Skeletal muscle satellite cell (primary cell): ENCODE data around the gene KLHL26.
A peak's percentile ranks its signal among the peaks of the same experiment; 100 is the strongest.

Source experiments
- H3K27me3 ChIP-seq: 2 replicates; pipeline ENCODE4 v1.7.0; 2013; ENCODE audit warnings: low read length; ENCODE audit not compliant: control insufficient read depth, insufficient read depth
- H3K36me3 ChIP-seq: 2 replicates; pipeline ENCODE4 v1.7.0; 2013; ENCODE audit warnings: mild to moderate bottlenecking, control low read depth, low read length; ENCODE audit not compliant: insufficient read depth
- H3K4me1 ChIP-seq: 2 replicates; pipeline ENCODE4 v1.7.0; 2013; ENCODE audit warnings: low read length; ENCODE audit not compliant: control insufficient read depth, insufficient read depth
- H3K4me2 ChIP-seq: 2 replicates; pipeline ENCODE4 v1.7.0; 2013; ENCODE audit warnings: mild to moderate bottlenecking, low read length
- H3K4me3 ChIP-seq: 2 replicates; pipeline ENCODE4 v1.7.0; 2013; ENCODE audit warnings: low read length
- H3K9ac ChIP-seq: 2 replicates; pipeline ENCODE4 v1.7.0; 2013; ENCODE audit warnings: mild to moderate bottlenecking, low read depth, low read length, moderate library complexity
- H3K9me3 ChIP-seq: replicated peaks from 2 replicates; pipeline ENCODE4 v1.7.0; 2013; ENCODE audit warnings: mild to moderate bottlenecking, control low read depth, low read length

KLHL26 gene

DNA sequence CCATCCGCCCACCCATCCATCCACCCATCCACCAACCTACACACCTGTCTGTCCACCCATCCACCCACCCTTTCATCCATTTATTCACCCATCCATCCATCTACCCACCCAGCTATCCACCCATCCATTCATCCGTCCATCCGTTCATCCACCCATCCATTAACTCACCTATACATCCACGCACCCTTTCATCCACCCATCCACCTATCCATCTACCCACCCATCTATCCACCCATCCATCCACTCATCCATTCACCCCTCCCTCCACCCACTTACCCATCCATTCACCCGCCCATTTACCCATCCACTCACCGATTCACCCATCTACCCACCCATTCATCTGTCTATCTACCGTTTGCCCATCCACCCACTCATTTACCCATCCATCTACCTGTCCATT is 17.6 kb downstream of the KLHL26 start:
- H3K27me3 ChIP-seq: no peaks in the 10 kb centered on the region
- H3K9me3 ChIP-seq: no peaks in the 10 kb centered on the region
- H3K4me1 ChIP-seq: peaks cover 54% of the 10 kb centered on the region
- no peak overlapping the region for H3K9ac ChIP-seq
- H3K36me3 ChIP-seq: no peaks in the 10 kb centered on the region
- no peak overlapping the region for H3K4me2 ChIP-seq
- no peak overlapping the region for H3K4me3 ChIP-seq

DNA sequence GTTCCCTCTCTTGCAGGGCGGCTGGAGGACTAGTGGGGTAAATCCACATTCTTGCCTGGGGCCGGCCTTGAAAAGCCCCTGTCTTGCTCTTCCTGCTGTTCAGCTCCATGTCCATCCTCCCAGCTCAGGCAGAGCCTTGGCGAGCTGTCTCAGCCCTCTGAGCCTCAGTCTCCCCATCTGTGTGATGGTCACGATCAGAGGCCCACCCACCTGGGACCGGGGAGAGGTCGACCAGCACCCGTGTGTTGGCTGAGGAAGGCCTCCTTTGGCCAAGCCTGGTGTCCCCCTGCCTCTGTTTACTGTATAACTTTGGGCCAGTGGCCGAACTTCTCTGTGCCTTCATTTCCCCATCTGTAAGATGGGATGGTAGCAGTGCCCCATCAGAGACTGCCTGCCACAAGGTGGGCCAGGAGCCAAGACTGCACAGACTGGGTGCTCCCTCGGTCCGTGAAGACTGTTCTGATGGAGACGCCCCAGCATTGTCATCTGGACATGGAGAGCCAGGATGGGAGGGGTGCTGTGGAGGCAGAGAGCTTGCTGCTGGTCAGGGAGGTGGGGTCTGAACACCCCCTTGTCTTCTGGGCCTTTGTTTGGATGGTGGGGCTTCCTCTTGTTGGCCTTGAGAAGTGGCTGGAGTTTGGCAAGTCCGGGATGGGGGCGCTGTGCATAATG is 18.5 kb downstream of the KLHL26 start:
- no peaks in the 10 kb centered on the region for H3K36me3 ChIP-seq
- peaks cover 54% of the 10 kb centered on the region for H3K4me1 ChIP-seq
- H3K4me2 ChIP-seq: no peak overlapping the region
- H3K9me3 ChIP-seq: no peaks in the 10 kb centered on the region
- H3K27me3 ChIP-seq: no peaks in the 10 kb centered on the region
- no peak overlapping the region for H3K9ac ChIP-seq
- no peak overlapping the region for H3K4me3 ChIP-seq

DNA sequence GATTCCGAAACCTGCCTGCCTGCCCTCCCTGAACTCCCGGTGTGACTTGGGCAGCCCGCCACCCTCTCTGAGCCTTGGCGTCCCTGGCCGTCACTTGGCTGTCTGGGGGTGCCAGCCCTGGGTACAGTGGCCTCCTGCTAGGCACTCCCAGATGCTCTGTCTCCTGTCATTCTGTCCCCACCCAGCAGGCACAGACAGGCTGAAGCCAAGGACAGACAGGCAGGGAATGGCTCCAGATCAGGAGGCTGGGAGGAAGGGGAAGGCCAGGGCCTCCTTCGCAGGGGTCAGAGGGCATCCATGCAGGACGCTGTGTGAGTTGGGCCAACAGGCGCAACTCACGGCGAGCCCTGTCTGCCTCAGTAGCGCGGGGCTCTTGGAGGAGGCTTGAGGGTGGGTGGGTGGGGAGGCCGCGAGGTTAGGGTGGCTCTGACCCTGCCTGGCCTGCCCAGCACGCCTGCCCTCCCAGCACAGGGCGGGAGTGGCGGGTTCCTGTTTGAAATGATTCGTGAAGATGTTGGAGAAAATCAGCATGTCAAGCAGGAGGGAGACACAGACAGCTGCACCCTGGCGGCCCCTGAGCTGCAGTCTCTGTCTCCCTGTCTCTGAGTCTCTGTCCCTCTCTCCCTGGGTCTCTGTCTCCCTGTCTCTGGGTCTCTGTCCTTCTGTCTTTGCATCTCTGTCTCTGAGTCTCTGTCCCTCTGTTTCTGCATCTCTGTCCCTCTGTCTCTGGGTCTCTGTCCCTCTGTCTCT is 19.7 kb downstream of the KLHL26 start:
- Histone ChIP-seq H3K9ac (peak overlapping the region; percentile 15), H3K4me2 (no peak overlapping the region), H3K4me3 (no peak overlapping the region), H3K27me3 (no peaks in the 10 kb centered on the region), H3K36me3 (no peaks in the 10 kb centered on the region), H3K4me1 (peaks cover 54% of the 10 kb centered on the region), H3K9me3 (no peaks in the 10 kb centered on the region)

DNA sequence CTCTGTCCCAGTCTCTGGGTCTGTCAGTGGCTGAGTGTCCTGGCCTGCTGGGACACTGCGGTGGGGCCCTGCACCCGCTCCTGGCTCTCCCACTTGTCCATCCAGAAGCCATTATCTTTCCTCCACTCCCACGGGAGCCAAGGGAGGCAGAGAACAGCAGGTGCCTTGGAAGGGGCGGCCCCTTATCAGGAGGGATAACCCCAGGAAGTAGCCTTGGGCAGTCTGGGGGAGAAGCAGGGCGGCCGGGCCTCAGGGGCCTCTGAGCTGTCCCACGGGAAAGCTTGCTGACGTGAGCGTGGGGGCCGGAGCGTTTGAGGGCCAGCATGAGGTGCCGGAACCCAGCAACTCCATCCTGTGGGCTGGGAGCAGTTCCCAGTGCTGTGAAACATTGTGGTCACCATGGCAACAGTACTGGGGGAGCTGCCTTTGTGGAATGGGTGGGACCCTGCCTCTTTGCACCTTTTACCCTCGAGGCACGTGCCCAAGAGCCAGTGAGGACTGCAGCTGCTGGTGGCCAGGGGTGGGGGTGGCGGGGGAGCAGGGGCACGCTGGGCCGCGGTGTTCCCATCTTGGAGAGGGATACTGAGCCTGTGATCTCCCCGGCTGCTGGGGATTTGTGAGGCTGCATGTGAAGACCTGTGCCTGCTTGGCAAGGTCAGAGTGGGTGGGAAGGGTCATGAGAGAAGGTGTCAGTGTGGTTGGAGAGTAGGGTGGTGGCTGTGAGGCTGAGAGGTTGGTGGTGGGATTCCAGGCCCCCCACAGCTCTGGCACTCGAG is 20.9 kb downstream of the KLHL26 start:
- no peak overlapping the region for H3K4me2 ChIP-seq
- H3K9ac ChIP-seq: peak overlapping the region; percentile 78
- H3K27me3 ChIP-seq: no peaks in the 10 kb centered on the region
- no peaks in the 10 kb centered on the region for H3K36me3 ChIP-seq
- no peaks in the 10 kb centered on the region for H3K9me3 ChIP-seq
- no peak overlapping the region for H3K4me3 ChIP-seq
- peaks cover 58% of the 10 kb centered on the region for H3K4me1 ChIP-seq

DNA sequence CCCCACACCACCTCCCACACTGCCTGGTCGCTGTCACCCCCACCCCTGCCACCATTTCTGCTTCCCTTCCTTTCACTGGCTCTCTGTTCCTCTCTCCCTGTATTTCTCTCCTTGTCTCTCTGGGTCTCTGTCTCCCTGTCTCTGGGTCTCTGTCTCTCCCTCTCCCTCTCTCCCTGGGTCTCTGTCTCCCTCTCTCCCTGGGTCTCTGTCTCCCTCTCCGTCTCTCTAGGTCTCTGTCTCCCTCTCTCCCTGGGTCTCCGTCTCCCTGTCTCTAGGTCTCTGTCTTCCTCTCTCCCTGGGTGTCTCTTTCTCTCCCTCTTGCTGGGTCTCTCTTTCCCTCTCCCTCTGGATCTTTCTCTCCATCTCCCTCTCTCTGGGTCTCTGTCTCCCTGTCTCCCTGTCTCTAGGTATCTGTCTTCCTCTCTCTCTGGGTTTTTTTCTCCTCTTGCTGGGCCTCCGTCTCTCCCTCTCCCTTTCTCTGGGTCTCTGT is 21.6 kb downstream of the KLHL26 start:
- Histone ChIP-seq H3K4me3 (no peak overlapping the region), H3K36me3 (no peaks in the 10 kb centered on the region), H3K9ac (peak overlapping the region; percentile 78), H3K4me2 (no peak overlapping the region), H3K4me1 (peaks cover 64% of the 10 kb centered on the region), H3K27me3 (no peaks in the 10 kb centered on the region), H3K9me3 (no peaks in the 10 kb centered on the region)

DNA sequence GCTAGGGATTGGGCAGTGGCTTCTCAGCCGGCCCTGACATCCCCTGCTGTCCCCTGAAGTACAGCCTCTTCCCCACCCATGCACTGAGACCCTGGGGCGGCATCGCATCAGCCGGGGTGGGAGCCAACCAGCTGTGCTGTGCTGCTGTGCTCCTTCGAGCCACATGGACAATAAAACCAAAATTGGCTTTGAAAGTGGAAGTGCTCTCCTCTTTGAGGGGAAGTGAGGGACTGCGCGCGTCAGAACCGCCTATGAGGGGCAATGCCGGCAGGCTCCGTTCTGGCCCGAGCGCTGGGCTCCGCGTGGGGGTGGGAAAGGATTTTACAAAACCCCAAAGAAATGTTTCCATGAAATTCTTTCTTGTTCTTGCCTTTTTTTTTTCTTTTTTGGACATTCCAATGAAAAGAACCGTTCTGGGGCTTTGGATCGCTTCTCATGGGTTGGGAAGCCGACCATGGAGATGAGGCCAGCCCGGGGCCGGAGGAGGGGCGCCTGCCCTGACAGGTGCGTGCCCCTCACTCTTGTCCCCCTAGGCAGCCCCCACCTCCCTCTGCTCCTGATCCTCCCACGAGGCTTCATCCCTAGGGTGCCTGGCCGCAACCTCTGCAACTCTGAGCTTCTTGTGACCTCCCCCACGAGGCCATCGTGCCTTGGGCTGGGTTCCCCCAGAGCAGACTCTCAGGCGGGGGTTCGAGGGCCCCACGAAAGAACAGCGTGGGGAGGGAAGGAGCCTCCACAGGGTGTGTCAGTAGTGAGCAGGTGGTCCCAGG is 22.6 kb downstream of the KLHL26 start:
- peak overlapping the region; percentile 70 for H3K4me2 ChIP-seq
- no peaks in the 10 kb centered on the region for H3K27me3 ChIP-seq
- H3K4me1 ChIP-seq: peaks cover 68% of the 10 kb centered on the region
- H3K4me3 ChIP-seq: peak overlapping the region; percentile 52
- no peaks in the 10 kb centered on the region for H3K9me3 ChIP-seq
- peak overlapping the region; percentile 78 for H3K9ac ChIP-seq
- H3K36me3 ChIP-seq: no peaks in the 10 kb centered on the region

DNA sequence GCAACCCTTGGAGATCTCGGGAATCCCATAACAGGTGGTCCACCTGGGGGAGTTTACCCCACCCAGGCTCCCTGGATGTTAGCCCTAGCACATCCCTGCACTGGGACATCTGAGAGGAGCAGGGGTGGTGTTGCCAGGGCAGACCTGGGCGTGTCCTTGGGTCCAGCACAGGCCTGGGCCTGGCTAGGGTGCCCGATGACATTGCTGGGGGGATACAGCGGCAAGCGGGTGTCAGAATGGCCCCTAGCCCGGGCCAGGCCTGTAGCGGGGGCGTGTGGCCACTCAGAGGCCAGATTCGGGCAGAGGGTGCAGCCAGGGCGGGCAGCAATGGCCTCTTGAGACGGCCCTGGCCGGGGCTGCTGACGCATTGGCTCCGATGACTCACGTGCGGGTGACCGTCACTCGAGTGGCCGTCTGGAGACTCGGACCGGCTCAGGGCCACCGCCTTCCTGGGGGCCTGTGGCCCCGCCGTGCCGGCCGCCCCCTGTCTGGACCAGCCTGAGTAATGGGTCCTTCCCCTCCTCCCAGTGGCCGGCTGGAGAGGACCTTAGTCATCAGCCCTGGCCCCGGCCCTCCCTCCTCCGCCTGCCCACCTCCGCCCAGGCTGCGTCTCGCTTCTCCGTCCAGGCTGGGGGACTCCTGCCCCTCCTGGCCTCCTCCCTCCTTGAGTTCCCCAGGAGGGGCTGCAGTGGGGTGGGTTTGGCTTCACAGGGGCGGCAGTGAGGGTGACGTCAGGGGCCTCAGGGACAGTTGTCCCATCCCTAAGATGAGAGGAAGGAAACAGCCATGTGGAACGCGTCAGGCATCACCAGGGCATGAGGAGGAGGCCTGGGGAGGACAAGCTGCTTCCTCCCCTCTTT is 23.5 kb downstream of the KLHL26 start:
- Histone ChIP-seq H3K36me3 (no peaks in the 10 kb centered on the region), H3K4me1 (peaks cover 68% of the 10 kb centered on the region), H3K4me3 (peak overlapping the region; percentile 52), H3K9ac (peak overlapping the region; percentile 78), H3K9me3 (no peaks in the 10 kb centered on the region), H3K4me2 (peak overlapping the region; percentile 70), H3K27me3 (no peaks in the 10 kb centered on the region)

DNA sequence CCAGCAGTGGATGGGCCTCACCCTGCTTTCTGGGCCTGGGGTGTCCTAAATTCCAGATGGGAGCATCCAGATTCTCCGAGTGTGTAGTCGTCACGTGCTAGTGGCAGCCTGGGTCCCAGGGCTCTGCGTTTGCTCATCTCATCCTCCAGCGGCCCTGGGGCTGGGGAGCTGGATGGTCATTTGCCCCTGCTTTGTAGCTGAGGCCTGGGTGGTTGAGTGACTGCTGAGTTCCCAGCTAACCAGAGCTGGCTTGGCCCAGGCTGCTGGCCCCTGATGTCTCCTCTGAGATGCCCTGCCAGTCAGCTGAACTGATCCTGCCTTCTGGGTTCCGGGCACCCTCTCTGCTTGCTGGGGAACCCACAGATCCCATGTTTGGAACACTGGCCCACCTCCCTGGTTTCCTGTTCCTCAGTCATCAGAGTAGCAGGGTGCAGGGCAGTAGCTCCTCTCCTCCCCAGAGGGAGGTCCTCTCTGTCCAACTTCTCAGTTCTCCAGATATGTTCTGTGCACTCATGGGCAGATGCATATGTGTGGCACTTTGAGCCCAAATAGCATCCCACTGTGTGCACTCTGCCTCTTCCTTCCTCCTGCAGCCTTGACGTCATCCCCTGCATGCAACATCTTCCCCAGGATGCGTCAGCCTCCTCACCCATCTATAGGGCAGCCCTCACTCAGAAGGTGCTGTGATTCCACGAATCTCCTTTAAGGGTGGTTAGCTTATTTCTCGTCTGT is 24.3 kb downstream of the KLHL26 start:
- peak overlapping the region; percentile 78 for H3K9ac ChIP-seq
- H3K9me3 ChIP-seq: no peaks in the 10 kb centered on the region
- H3K27me3 ChIP-seq: no peaks in the 10 kb centered on the region
- peak overlapping the region; percentile 52 for H3K4me3 ChIP-seq
- H3K36me3 ChIP-seq: no peaks in the 10 kb centered on the region
- peak overlapping the region; percentile 70 for H3K4me2 ChIP-seq
- H3K4me1 ChIP-seq: peaks cover 68% of the 10 kb centered on the region

DNA sequence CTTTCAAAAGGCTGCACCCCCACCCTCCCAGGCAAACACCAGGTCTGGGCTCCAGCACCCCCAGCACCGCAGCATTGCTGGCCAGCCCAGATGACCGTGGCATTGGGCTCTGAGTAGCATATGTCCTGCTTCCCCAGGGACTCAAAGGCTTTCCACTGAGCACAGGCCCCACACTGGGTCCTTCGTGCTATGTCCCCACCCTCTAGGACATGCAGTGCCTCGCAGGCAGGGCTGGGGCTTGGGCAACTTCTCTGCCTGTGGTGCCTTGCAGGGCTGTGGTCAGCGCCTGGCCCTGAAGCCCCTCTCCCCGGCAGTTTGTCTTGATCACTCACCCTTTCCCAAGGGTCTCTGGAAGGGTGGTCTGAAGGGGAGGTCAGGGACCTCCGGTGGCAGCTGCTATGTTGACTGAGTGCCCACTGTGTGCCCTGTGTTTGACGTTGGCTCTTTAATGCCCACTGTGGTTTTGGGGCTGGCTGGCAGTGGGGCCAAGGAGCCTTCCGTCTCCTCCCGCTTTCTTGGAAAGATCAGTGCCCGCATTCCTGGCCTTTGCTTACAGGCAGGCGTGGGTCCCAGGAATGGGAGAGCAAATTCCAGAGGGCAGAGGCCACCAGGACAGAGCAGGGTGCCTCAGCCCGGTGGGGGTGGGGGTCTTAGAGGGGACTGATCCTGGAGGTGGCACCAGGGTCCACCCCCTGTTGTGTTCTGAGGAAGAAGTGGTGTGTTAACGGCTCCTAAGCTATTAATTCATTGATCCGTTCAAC is 26.3 kb downstream of the KLHL26 start:
- Histone ChIP-seq H3K4me3 (no peak overlapping the region), H3K4me1 (peaks cover 53% of the 10 kb centered on the region), H3K9ac (no peak overlapping the region), H3K27me3 (no peaks in the 10 kb centered on the region), H3K9me3 (no peaks in the 10 kb centered on the region), H3K4me2 (peak overlapping the region; percentile 31), H3K36me3 (peaks cover 7% of the 10 kb centered on the region)
